Chondrocyte (in vitro differentiated cells): Measurements from ENCODE around the gene AFF2. TPM values are rescaled to one million over a fixed set of nuclear protein-coding genes. Genes with fewer than 3 reads are reported as not detected.
A peak's percentile ranks its signal among the peaks of the same experiment; 100 is the strongest.

ENCODE experiments used
- DNase-seq: peaks from one replicate; pipeline ENCODE4 v3.0.0; 2021; ENCODE audit warnings: mixed read lengths, low spot score
- H3K27ac Mint-ChIP-seq: one replicate; pipeline ENCODE4 v1.8.0; 2021; ENCODE audit warnings: mild to moderate bottlenecking, moderate library complexity, mixed read lengths; ENCODE audit not compliant: unreplicated experiment
- H3K27me3 Mint-ChIP-seq: 2 replicates; pipeline ENCODE4 v1.8.0; 2021; ENCODE audit warnings: low read depth, mixed read lengths
- H3K36me3 Mint-ChIP-seq: 2 replicates; pipeline ENCODE4 v1.8.0; 2021; ENCODE audit warnings: low read depth, mixed read lengths
- H3K4me1 Mint-ChIP-seq: 2 replicates; pipeline ENCODE4 v1.8.0; 2021; ENCODE audit warnings: low read depth, mild to moderate bottlenecking, mixed read lengths
- H3K4me3 Mint-ChIP-seq: one replicate; pipeline ENCODE4 v1.8.0; 2021; ENCODE audit warnings: mild to moderate bottlenecking, moderate library complexity, mixed read lengths; ENCODE audit not compliant: unreplicated experiment
- H3K9me3 Mint-ChIP-seq: 2 replicates; pipeline ENCODE4 v1.8.0; 2021; ENCODE audit warnings: low read depth, mixed read lengths
- total RNA-seq: library from RNA; stranded (reverse); gene quantifications from 3 replicates; pipeline ENCODE4 v1.2.1, GENCODE V29; 2021
- TF ChIP-seq, protein P1 (sequence below): fragments of 200-600 bp; sonication (generic); IDR thresholded peaks from 2 replicates; pipeline ENCODE4 v1.5.0; 2021; ENCODE audit warnings: antibody characterized with exemption, mild to moderate bottlenecking, moderate library complexity

AFF2 gene
- total RNA-seq, 1 donor from 2014 or later = 22.4 TPM

DNA sequence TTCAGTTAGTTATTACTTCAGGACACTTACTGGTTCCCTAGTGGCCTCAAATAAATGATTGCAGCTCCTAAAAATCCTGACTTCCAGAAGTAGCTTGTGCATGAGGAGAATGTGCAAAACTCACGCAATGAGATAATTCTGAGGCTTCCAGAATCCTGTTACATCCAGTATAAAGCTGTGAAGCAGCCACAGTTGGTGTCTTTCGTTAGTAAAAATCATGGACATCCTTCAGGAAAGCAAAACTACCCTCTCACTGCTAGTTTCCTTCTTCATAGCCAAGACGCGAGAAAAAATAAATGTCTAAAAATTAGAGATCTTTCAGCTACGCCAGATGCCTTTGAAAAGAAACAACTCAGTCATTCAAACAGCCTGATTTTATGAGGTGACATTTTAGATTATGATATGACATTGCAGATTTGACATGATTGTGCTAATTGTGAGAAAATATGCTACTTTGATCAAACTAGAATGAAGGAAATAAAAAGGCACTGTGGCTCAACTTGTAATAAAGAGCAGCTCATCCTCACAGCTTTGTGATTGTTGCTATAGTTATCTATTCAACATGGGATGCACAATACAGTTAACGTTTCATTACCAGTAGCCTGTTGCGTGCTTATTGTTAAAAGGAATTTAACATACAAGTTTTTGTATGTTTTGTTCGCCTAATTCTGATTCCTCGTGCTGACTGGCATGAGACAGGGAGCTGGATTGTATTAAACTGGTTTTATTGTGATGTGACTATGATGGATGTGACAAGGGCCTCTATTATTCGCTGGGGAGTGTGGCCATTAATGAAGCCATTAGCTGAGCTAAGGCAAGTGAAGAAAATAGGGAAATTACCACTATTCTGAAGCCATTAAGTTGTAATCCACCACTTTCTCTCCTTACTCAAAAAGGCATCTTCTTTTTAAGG is 40.5 kb downstream of the AFF2 start:
- no peaks in the 10 kb centered on the region for H3K27me3 Mint-ChIP-seq
- no peak overlapping the region for H3K27ac Mint-ChIP-seq
- H3K9me3 Mint-ChIP-seq = no peaks in the 10 kb centered on the region
- TF ChIP-seq, protein P1, sequence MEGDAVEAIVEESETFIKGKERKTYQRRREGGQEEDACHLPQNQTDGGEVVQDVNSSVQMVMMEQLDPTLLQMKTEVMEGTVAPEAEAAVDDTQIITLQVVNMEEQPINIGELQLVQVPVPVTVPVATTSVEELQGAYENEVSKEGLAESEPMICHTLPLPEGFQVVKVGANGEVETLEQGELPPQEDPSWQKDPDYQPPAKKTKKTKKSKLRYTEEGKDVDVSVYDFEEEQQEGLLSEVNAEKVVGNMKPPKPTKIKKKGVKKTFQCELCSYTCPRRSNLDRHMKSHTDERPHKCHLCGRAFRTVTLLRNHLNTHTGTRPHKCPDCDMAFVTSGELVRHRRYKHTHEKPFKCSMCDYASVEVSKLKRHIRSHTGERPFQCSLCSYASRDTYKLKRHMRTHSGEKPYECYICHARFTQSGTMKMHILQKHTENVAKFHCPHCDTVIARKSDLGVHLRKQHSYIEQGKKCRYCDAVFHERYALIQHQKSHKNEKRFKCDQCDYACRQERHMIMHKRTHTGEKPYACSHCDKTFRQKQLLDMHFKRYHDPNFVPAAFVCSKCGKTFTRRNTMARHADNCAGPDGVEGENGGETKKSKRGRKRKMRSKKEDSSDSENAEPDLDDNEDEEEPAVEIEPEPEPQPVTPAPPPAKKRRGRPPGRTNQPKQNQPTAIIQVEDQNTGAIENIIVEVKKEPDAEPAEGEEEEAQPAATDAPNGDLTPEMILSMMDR = no peak
- no peaks in the 10 kb centered on the region for H3K36me3 Mint-ChIP-seq
- DNase-seq = no peak
- H3K4me3 Mint-ChIP-seq = no peak overlapping the region
- peaks cover 22% of the 10 kb centered on the region for H3K4me1 Mint-ChIP-seq

DNA sequence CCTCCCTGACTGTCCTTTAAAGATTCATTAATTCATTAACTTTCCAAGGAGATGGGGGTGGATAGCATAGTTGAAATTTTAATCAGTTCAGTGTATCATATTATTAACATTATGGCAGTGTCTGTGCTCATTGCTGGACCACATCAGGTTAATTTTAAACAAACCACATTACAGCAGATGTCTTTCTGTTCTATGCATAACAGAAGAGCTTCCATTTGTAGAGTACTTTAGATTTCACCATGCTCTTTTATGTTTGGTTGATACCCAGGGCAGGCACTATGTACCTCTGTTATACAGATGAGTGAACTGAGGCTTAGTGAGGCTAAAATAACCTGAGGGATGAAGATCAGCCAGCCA is 41.1 kb downstream of the AFF2 start:
- no peak overlapping the region for H3K4me3 Mint-ChIP-seq
- no peak overlapping the region for H3K27ac Mint-ChIP-seq
- TF ChIP-seq, protein P1 = no peak
- H3K9me3 Mint-ChIP-seq = peaks cover 5% of the 10 kb centered on the region
- no peaks in the 10 kb centered on the region for H3K36me3 Mint-ChIP-seq
- H3K27me3 Mint-ChIP-seq = no peaks in the 10 kb centered on the region
- no peak for DNase-seq
- H3K4me1 Mint-ChIP-seq = peaks cover 19% of the 10 kb centered on the region

DNA sequence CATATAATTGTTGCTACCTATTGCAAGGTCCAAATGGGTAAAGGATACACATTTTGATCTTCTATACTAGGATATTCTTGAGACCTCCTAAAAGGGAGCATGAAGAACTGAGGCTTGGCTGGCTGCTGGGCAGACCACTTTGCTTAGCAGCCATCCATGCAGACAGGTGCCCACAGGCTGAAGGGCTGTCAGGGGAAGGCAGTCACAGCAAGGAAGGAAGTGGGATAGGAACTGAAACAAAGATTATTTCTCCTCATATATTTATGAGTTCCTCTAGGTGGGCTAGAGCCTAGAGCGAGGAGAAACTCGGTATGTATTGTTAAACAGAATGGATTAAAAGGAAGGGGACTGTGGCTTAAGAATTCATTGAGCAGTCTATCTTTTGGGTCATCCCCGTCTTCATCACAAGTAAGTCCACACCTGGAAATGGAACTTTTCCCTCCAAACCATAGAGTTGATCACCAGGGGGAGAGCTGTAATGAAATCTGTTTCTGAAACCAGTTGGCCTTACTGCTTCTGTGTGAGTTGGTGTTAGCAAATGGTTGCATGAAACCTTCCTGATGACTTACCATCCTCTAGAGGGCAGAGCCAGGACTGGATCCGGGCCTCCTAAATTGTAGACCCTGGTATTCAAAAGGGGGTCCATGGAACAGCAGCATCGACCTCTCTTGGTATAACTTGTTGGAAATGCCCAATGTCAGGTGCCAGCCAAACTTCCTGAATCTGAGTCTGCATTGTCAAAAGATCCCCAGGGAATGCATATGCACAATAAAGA is 42.3 kb downstream of the AFF2 start:
- H3K4me3 Mint-ChIP-seq = no peak overlapping the region
- TF ChIP-seq, protein P1 = no peak
- H3K27me3 Mint-ChIP-seq = no peaks in the 10 kb centered on the region
- peaks cover 8% of the 10 kb centered on the region for H3K9me3 Mint-ChIP-seq
- no peak overlapping the region for H3K27ac Mint-ChIP-seq
- peaks cover 11% of the 10 kb centered on the region for H3K4me1 Mint-ChIP-seq
- DNase-seq = no peak
- H3K36me3 Mint-ChIP-seq = no peaks in the 10 kb centered on the region

DNA sequence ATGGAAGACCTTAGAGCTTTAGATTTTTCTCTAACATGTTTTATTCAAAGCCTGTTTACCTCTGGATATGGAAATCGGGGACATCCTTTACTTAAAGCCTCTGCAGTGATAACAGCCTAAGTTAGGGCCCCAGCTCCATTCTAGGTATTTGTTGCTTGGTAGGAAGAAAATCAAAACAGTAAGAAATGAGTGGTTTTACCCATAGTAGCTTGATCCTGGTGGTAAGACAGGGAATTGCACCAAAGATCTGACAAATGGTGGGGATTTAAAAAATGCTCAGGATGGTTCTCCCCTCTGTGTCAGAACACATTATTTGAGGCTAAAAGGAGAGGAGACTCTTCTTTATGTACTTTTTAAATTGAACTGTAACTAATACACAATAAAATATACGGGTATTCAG is 52.4 kb downstream of the AFF2 start:
- H3K36me3 Mint-ChIP-seq = no peaks in the 10 kb centered on the region
- H3K27ac Mint-ChIP-seq = no peak overlapping the region
- H3K4me3 Mint-ChIP-seq = no peak overlapping the region
- H3K9me3 Mint-ChIP-seq = peaks cover 12% of the 10 kb centered on the region
- TF ChIP-seq, protein P1 = peak; percentile 47
- no peak for DNase-seq
- H3K27me3 Mint-ChIP-seq = no peaks in the 10 kb centered on the region
- no peaks in the 10 kb centered on the region for H3K4me1 Mint-ChIP-seq

DNA sequence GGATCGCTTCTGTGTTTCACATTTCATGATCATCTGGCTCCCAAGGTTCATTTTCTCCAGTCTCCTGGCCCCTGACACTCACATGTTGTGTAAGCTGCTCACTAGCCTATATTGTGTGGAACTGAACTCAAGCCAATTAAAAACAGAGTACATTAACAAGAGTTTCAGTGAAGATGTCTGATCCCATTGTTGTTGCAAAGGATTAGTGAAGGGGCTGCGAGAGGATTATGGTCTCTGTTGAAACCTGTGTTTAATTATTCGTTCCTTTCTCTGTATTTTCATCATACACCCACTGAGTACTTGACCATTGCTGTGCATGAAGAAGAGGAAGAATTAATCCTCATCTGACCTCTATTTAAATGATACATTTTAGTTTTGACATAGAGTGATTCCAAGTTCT is 54.7 kb downstream of the AFF2 start:
- DNase-seq = no peak
- TF ChIP-seq, protein P1 = no peak
- peaks cover 18% of the 10 kb centered on the region for H3K9me3 Mint-ChIP-seq
- no peak overlapping the region for H3K4me3 Mint-ChIP-seq
- H3K27me3 Mint-ChIP-seq = no peaks in the 10 kb centered on the region
- no peak overlapping the region for H3K27ac Mint-ChIP-seq
- H3K4me1 Mint-ChIP-seq = no peaks in the 10 kb centered on the region
- peaks cover under 1% of the 10 kb centered on the region for H3K36me3 Mint-ChIP-seq
